ENCODE data around the gene KEL. TPM values are rescaled to one million over a fixed set of nuclear protein-coding genes. Genes with fewer than 3 reads are reported as not detected.
A peak's percentile ranks its signal among the peaks of the same experiment; 100 is the strongest.

KEL gene
- total RNA-seq, 1 donor from 2014 or later, result 1.6 TPM

GRCh38 chr7:143002898-143003297 is 40.7 kb upstream of the KEL start:
- DNase-seq, result peak; percentile 47
- no peak for TF ChIP-seq CTCF (IDR thresholded peaks at IDR 0.05)
- Histone ChIP-seq H3K27me3 (ENCODE audit: low read depth) (peaks cover 4% of the 10 kb centered on the region), H3K4me3 (peak overlapping the region; percentile 29), H3K4me1 (peaks cover 5% of the 10 kb centered on the region), H3K27ac (no peak overlapping the region), H3K36me3 (no peaks in the 10 kb centered on the region), H3K9me3 (no peaks in the 10 kb centered on the region)
- intact Hi-C loops (cut with DNase I), result no loop called here
- ATAC-seq, result peak; percentile 58 to 59

- TF ChIP-seq CTCF (IDR thresholded peaks at IDR 0.05), result no peak
- DNase-seq (no peak), ATAC-seq (no peak)
- no peaks in the 10 kb centered on the region for H3K27me3 ChIP-seq (ENCODE audit: low read depth)
- no peaks in the 10 kb centered on the region for H3K36me3 ChIP-seq
- H3K4me3 ChIP-seq, result no peak overlapping the region
- H3K9me3 ChIP-seq, result no peaks in the 10 kb centered on the region
- peaks cover 5% of the 10 kb centered on the region for H3K4me1 ChIP-seq
- intact Hi-C loops (cut with DNase I), result no loop called here
- no peak overlapping the region for H3K27ac ChIP-seq
Observed at GRCh38 chr7:143002106-143002505, 39.9 kb upstream of the KEL start.

- no peak overlapping the region for H3K27ac ChIP-seq
- ATAC-seq, result no peak
- H3K36me3 ChIP-seq, result no peaks in the 10 kb centered on the region
- no peak for TF ChIP-seq CTCF (IDR thresholded peaks at IDR 0.05)
- H3K27me3 ChIP-seq (ENCODE audit: low read depth), result no peaks in the 10 kb centered on the region
- DNase-seq, result no peak
- intact Hi-C loops (cut with DNase I), result no loop called here
- H3K4me1 ChIP-seq, result peaks cover 5% of the 10 kb centered on the region
- H3K4me3 ChIP-seq, result no peak overlapping the region
- no peaks in the 10 kb centered on the region for H3K9me3 ChIP-seq
Observed at GRCh38 chr7:143000648-143001047, 38.5 kb upstream of the KEL start.

- peaks cover 5% of the 10 kb centered on the region for H3K4me1 ChIP-seq
- H3K9me3 ChIP-seq, result no peaks in the 10 kb centered on the region
- no peak for TF ChIP-seq CTCF (IDR thresholded peaks at IDR 0.05)
- H3K27ac ChIP-seq, result no peak overlapping the region
- ATAC-seq (no peak), DNase-seq (no peak)
- H3K27me3 ChIP-seq (ENCODE audit: low read depth), result no peaks in the 10 kb centered on the region
- H3K36me3 ChIP-seq, result no peaks in the 10 kb centered on the region
- H3K4me3 ChIP-seq, result no peak overlapping the region
- intact Hi-C loops (cut with DNase I), result no loop called here
Observed at GRCh38 chr7:142999793-143000192, 37.6 kb upstream of the KEL start.

GRCh38 chr7:142998966-142999365 is 36.8 kb upstream of the KEL start:
- no peak for DNase-seq
- Histone ChIP-seq H3K4me1 (peaks cover 5% of the 10 kb centered on the region), H3K27ac (no peak overlapping the region), H3K36me3 (no peaks in the 10 kb centered on the region), H3K4me3 (no peak overlapping the region), H3K27me3 (ENCODE audit: low read depth) (no peaks in the 10 kb centered on the region), H3K9me3 (no peaks in the 10 kb centered on the region)
- TF ChIP-seq CTCF (IDR thresholded peaks at IDR 0.05), result no peak
- intact Hi-C loops (cut with DNase I), result no loop called here
- ATAC-seq, result no peak

DNA sequence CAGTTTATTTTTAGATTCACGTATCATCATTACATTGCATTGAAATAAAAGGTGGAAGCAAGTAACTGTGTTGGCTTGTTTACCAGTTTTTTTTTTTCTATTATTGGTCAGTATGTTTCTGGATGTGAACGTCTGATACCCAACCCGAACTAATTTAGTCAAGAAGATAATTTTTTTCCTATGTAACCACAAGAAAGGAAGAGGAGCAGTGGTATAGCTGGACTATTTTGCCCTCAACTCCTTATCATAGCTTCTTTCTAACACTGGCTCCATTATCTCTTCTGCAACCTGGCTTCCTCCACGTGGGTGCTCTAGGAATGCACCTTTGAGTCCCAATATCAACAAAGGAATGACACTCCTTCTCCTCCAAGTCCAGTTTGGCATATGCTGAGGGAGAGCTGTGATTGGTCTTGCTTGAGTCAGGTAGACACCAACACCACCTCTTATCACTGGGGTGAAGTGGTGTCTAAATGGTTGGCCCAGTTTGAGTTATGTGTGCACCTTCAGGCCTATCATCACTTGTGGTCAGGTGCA is 35.4 kb upstream of the KEL start:
- no peak overlapping the region for H3K4me3 ChIP-seq
- H3K4me1 ChIP-seq, result no peaks in the 10 kb centered on the region
- DNase-seq (no peak), ATAC-seq (no peak)
- H3K27me3 ChIP-seq (ENCODE audit: low read depth), result no peaks in the 10 kb centered on the region
- TF ChIP-seq CTCF (IDR thresholded peaks at IDR 0.05), result no peak
- no peak overlapping the region for H3K27ac ChIP-seq
- no peaks in the 10 kb centered on the region for H3K9me3 ChIP-seq
- intact Hi-C loops (cut with DNase I), result no loop called here
- no peaks in the 10 kb centered on the region for H3K36me3 ChIP-seq
